ENCODE data around the gene BICDL1. TPM values are rescaled to one million over a fixed set of nuclear protein-coding genes. Genes with fewer than 3 reads are reported as not detected.

Gene BICDL1
- total RNA-seq, 1 donor, result not detected

- DNase-seq (ENCODE audit: low read depth), result peak; percentile 35
- H3K4me3 ChIP-seq (ENCODE audit: low read depth, low read length), result peak overlapping the region; percentile 99
- TF ChIP-seq, protein P1, sequence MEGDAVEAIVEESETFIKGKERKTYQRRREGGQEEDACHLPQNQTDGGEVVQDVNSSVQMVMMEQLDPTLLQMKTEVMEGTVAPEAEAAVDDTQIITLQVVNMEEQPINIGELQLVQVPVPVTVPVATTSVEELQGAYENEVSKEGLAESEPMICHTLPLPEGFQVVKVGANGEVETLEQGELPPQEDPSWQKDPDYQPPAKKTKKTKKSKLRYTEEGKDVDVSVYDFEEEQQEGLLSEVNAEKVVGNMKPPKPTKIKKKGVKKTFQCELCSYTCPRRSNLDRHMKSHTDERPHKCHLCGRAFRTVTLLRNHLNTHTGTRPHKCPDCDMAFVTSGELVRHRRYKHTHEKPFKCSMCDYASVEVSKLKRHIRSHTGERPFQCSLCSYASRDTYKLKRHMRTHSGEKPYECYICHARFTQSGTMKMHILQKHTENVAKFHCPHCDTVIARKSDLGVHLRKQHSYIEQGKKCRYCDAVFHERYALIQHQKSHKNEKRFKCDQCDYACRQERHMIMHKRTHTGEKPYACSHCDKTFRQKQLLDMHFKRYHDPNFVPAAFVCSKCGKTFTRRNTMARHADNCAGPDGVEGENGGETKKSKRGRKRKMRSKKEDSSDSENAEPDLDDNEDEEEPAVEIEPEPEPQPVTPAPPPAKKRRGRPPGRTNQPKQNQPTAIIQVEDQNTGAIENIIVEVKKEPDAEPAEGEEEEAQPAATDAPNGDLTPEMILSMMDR (IDR thresholded peaks at IDR 0.05; ENCODE audit: insufficient read depth, low read length), result no peak
Measured at GRCh38 chr12:120115692-120116440, 126.8 kb downstream of the BICDL1 start.

DNA sequence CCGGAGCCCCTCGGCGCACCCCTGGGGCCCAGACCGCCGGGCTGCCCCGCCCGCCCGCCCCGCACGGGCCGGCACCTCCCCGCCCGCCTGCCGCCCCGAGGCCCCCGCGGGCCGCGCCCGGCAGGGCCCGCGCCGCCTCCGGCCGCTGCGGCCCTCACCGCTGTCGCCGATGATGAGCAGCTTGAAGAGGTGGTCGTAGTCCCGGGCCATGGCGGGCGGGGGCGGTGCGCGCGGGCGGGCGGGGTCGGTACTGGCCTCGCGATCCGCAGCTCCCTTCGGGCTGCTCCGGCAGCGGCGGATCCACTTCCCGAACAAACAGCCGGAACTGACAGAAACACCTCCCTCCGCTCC is 127.4 kb downstream of the BICDL1 start, which contains the start of gene RAB35:
TSS of gene RAB35 (minus strand) at position 313 of the 351 bp plus-strand sequence. CDS start at position 210, 103 bp downstream.
- TF ChIP-seq, protein P1 (IDR thresholded peaks at IDR 0.05; ENCODE audit: insufficient read depth, low read length), result no peak
- H3K4me3 ChIP-seq (ENCODE audit: low read depth, low read length), result peak within 1 kb of the TSS; percentile 99
- DNase-seq (ENCODE audit: low read depth), result no peak

DNA sequence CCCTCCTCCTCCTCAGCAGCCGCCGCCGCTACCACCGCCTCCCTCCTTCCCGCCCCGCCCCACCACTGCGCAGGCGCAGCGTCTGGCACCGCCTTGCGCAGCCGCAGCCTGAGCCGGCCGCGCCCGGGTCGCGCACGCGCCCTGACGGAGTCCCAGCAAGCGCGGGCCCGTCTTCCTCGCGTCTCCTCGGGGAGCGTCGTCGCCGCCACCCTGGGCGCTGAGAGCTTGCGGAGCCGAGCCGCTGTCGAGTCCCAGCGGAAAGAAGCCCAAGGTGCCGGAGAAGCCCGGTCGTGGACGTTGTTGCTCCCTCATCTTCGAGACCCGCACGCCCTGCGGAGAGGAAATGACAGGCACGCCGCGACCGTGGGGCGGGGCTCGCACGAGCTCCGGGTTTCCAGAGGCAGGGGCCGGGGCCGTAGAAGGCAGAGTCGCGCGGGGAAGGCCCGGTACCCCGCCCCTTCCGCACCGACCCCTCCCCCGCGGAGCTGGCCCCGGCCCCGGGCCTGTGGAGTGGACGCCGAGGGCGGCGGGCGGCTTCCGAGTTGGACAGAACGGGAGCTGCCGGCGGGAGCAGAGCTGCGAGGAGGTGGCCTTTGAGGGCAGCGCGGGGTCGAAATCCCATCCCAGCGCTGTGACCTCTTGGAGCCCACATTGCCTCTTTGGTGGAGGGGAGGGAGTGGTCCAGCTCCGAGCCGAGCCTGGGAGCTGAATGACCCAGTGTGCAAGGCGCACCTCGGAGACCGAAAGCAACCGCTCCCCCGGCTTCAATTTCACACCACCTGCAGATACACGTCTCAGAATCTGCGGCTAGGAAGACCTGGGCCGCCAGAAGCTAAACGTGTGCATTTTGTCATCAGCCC is 128.0 kb downstream of the BICDL1 start:
- peak; percentile 89 for DNase-seq (ENCODE audit: low read depth)
- TF ChIP-seq, protein P1 (IDR thresholded peaks at IDR 0.05; ENCODE audit: insufficient read depth, low read length), result no peak

DNA sequence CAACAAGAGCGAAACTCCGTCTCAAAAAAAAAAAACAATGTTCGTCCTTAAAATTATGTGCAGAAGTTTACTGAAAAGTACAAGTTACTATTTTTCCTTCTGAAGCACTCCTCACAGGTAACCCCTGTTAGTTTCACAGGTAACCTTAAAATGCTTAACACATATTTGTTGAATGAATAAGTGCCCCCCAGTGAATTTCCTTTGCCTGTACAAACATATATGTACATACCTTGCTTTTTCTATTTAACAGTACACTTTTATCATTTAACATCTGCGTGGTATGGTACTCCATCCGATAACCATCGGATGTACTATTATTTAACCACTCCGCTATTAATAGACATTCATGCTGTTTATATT is 128.9 kb downstream of the BICDL1 start:
- DNase-seq (ENCODE audit: low read depth), result no peak
- TF ChIP-seq, protein P1 (IDR thresholded peaks at IDR 0.05; ENCODE audit: insufficient read depth, low read length), result no peak

More for the DNA sequence above, 128.0 kb downstream of the BICDL1 start:
- H3K4me3 ChIP-seq (ENCODE audit: low read depth, low read length), result peak overlapping the region; percentile 99

DNA sequence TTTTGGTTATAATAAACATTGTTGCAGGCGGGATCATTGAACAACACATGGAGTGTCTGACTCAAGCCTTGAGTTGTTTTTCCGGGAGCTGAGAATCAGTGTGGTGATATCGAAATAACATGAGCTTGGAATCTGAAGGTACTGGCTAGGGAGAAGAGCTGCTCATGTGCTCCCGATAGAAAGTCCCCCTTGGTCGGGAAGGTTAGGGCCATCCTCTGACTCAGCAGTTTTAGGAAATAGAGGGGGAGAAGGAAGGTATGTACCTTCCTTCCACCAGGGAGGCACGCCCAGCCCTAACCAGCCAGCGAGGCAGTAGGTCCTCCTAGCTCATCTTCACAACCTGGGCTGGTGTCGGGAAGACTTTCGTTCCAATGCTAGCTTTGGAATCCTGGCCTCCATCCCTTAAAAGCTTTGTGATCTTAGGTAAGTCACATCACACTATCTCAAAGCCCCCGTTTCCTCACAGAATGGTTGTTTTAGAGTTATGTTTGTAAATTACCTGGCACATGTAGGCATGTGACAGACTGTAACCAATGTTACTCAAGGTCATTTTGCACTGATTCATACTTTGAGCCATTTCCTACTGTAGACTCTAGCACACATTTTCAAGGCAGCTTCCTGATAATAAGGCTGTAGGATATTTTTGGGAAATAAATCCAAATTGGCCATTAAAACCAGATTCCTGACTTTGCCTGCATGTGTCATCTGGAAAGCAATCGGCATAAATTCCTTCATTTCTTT is 129.5 kb downstream of the BICDL1 start:
- peak overlapping the region; percentile 96 for H3K4me3 ChIP-seq (ENCODE audit: low read depth, low read length)
- TF ChIP-seq, protein P1 (IDR thresholded peaks at IDR 0.05; ENCODE audit: insufficient read depth, low read length), result no peak
- DNase-seq (ENCODE audit: low read depth), result peak; percentile 51

More for the DNA sequence above, 128.9 kb downstream of the BICDL1 start:
- H3K4me3 ChIP-seq (ENCODE audit: low read depth, low read length), result peak overlapping the region; percentile 96

DNA sequence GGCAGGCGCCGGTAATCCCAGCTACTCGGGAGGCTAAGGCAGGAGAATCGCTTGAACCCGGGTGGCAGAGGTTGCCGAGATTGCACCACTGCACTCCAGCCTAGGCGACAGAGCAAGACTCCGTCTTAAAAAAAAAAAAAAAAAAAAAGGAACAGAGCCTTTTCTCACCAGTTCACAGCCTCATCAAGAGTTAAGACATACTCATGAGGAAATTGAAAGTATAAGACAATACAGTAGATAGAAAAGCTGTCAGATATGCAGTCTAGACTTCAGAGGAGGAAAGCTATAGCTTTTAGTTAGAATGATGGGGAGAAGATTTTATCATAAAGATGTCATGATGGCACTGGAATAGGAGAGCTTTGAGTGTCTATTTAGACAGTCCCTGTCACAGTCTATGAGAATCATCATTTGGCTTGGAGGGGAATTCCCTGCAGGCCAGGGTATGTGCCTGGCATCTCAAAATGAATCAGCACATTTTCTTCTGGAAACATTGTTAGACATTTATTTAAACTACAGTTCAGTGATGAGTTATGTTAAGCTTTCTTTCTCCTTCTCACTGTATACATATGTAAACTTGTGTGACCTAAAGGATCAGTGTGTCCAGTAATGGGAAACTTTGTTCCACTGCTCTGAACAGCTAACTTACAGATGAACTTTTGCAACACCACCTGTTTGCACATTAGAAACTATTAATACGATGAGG is 130.4 kb downstream of the BICDL1 start:
- H3K4me3 ChIP-seq (ENCODE audit: low read depth, low read length), result no peak overlapping the region
- peak; percentile 45 for DNase-seq (ENCODE audit: low read depth)
- TF ChIP-seq, protein P1 (IDR thresholded peaks at IDR 0.05; ENCODE audit: insufficient read depth, low read length), result no peak
